ENCODE results near the gene MR1. TPM values are rescaled to one million over a fixed set of nuclear protein-coding genes. Genes with fewer than 3 reads are reported as not detected.

MR1 gene
- total and polyA plus RNA-seq, 9 of the 15 experiments (the other 6 are each of a cell fraction or from before 2014, with no cell fraction given) = 9.7 to 21.7 (median 15.6) TPM

DNA sequence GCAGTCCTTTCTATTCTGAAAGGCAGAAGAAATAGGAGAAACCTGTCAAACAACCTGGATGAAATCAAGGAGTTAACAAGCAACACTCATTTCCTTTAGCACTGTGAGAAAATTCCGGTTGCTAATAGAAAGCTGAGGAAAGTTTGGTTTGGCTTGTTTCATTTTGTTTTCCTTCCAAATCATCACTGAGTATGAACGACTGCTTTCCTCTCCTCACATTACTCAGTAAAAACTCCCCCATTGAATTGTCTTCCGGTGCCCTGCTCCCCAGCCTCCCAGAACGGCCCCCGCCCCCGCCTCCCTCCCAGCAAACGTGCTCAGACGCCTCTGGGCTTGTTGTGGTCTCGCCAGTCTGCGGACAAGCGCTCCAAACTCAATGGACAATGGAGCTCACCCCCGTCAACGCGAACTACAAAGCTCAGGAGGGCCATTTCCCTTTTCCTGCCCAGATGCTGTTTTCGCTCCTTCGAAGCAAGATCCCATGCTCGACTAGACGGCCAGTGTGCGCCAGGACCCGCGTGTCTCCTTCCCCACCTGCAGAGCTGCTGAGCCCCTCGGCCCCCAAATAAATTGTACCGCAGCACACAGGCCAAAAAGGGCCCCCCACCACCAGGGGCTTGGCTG lies 11.9 kb upstream of the MR1 start (continued):
- TF ChIP-seq PYGO2 (tag; IDR thresholded peaks at IDR 0.05) (no peak), MCM7 (IDR thresholded peaks at IDR 0.05) (no peak), HDAC8 (tag; IDR thresholded peaks at IDR 0.05) (no peak), POU5F1 (IDR thresholded peaks at IDR 0.05; ENCODE audit: borderline replicate concordance, low read depth, low read length, partially characterized antibody) (no peak), RBM34 (IDR thresholded peaks at IDR 0.05; ENCODE audit: borderline replicate concordance, insufficient read depth, low read length) (no peak), C11orf30 (IDR thresholded peaks at IDR 0.05; ENCODE audit: low read depth) (no peak), E2F1 (CRISPR knock-in tag; IDR thresholded peaks at IDR 0.05) (no peak), GATA2 (CRISPR knock-in tag; IDR thresholded peaks at IDR 0.05) (no peak), ETV6 (IDR thresholded peaks at IDR 0.05; ENCODE audit: borderline replicate concordance in 1 of 2, low read depth in 2 of 2, low read length in 1 of 2) (no peak), ETV6 (CRISPR knock-in tag; IDR thresholded peaks at IDR 0.05; ENCODE audit: borderline replicate concordance) (no peak), ZNF668 (CRISPR knock-in tag; IDR thresholded peaks at IDR 0.05) (no peak), CSDE1 (IDR thresholded peaks at IDR 0.05) (no peak), ZNF133 (CRISPR knock-in tag; IDR thresholded peaks at IDR 0.05) (no peak), ZBTB1 (CRISPR knock-in tag; IDR thresholded peaks at IDR 0.05; ENCODE audit: borderline replicate concordance, low read depth) (no peak), KAT7 (CRISPR knock-in tag; IDR thresholded peaks at IDR 0.05; ENCODE audit: borderline replicate concordance) (0 out of 2 replicates have a peak, but pooled peaks have one; percentile 75)
- TF ChIP-seq, protein P1, sequence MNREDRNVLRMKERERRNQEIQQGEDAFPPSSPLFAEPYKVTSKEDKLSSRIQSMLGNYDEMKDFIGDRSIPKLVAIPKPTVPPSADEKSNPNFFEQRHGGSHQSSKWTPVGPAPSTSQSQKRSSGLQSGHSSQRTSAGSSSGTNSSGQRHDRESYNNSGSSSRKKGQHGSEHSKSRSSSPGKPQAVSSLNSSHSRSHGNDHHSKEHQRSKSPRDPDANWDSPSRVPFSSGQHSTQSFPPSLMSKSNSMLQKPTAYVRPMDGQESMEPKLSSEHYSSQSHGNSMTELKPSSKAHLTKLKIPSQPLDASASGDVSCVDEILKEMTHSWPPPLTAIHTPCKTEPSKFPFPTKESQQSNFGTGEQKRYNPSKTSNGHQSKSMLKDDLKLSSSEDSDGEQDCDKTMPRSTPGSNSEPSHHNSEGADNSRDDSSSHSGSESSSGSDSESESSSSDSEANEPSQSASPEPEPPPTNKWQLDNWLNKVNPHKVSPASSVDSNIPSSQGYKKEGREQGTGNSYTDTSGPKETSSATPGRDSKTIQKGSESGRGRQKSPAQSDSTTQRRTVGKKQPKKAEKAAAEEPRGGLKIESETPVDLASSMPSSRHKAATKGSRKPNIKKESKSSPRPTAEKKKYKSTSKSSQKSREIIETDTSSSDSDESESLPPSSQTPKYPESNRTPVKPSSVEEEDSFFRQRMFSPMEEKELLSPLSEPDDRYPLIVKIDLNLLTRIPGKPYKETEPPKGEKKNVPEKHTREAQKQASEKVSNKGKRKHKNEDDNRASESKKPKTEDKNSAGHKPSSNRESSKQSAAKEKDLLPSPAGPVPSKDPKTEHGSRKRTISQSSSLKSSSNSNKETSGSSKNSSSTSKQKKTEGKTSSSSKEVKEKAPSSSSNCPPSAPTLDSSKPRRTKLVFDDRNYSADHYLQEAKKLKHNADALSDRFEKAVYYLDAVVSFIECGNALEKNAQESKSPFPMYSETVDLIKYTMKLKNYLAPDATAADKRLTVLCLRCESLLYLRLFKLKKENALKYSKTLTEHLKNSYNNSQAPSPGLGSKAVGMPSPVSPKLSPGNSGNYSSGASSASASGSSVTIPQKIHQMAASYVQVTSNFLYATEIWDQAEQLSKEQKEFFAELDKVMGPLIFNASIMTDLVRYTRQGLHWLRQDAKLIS (CRISPR knock-in tag; IDR thresholded peaks at IDR 0.05) = 0 out of 2 replicates have a peak, but pooled peaks have one; percentile 56
- TF ChIP-seq, protein P2, sequence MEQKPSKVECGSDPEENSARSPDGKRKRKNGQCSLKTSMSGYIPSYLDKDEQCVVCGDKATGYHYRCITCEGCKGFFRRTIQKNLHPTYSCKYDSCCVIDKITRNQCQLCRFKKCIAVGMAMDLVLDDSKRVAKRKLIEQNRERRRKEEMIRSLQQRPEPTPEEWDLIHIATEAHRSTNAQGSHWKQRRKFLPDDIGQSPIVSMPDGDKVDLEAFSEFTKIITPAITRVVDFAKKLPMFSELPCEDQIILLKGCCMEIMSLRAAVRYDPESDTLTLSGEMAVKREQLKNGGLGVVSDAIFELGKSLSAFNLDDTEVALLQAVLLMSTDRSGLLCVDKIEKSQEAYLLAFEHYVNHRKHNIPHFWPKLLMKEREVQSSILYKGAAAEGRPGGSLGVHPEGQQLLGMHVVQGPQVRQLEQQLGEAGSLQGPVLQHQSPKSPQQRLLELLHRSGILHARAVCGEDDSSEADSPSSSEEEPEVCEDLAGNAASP (IDR thresholded peaks at IDR 0.05) = no peak
- TF ChIP-seq, protein P3, sequence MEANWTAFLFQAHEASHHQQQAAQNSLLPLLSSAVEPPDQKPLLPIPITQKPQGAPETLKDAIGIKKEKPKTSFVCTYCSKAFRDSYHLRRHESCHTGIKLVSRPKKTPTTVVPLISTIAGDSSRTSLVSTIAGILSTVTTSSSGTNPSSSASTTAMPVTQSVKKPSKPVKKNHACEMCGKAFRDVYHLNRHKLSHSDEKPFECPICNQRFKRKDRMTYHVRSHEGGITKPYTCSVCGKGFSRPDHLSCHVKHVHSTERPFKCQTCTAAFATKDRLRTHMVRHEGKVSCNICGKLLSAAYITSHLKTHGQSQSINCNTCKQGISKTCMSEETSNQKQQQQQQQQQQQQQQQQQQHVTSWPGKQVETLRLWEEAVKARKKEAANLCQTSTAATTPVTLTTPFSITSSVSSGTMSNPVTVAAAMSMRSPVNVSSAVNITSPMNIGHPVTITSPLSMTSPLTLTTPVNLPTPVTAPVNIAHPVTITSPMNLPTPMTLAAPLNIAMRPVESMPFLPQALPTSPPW (CRISPR knock-in tag; IDR thresholded peaks at IDR 0.05) = peak; percentile 95
- TF ChIP-seq, protein P4, sequence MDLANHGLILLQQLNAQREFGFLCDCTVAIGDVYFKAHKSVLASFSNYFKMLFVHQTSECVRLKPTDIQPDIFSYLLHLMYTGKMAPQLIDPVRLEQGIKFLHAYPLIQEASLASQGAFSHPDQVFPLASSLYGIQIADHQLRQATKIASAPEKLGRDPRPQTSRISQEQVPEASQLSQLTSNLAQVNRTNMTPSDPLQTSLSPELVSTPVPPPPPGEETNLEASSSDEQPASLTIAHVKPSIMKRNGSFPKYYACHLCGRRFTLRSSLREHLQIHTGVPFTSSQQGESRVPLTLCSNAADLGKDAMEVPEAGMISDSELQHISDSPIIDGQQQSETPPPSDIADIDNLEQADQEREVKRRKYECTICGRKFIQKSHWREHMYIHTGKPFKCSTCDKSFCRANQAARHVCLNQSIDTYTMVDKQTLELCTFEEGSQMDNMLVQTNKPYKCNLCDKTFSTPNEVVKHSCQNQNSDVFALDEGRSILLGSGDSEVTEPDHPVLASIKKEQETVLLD (IDR thresholded peaks at IDR 0.05) = no peak
